Endometrium (tissue), 2 donors: Measurements from ENCODE around the gene TIMM10.

Experiments
- FAIRE-seq: peaks from 2 replicates; lab custom pipeline; 2012; peaks lifted over from hg19 to GRCh38; lab: Jason Lieb, UNC
- donor health status: control.
- donor health status: control.

The TIMM10 gene, protein sequence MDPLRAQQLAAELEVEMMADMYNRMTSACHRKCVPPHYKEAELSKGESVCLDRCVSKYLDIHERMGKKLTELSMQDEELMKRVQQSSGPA

DNA sequence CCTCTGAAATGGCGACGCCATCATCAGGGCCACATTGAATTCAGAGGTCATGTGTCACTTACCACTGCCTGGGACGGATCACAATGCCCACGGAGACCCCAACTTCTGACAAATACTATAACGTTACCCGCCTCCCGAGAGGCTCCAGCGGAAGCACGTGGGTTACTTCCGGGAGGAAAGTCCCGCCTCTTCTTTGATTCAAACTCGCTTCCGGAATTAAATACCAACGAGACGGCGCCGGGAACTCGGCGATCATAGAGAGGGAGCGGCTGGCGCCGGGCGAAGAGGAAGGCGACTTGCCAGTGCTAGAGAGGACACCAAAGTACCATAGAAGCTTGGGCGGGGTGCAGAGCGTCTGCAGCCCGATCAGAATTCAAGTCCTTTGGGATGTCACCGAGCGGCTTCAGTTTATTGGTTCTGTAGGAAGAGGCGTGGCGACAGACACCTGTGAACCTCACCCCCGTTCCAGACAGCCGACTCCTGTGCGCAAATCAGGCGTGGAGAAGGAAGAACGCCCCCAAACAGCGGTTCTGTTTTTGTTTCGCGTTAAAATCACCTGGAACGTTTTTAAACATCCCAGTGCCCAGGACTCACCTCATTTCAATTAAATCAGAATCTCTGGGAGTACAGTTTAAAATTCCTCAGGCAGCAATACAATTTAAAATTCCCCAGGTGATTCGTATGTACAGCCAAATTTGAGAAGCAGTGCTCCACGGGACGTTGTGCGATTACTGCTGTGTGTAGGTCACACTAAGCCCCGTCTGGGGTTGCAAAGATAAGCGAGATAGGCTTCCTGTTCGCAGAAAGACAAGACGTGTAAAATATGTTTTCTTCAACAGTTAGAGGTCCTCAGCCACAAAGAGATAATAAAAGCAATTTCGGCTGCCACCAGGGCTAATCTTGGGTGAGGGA, at the start of gene TIMM10:
TSS of gene TIMM10 (minus strand) at position 159 of the 912 bp plus-strand sequence. CDS start 565 bp downstream, outside the sequence.
- peak; percentile 96 for FAIRE-seq

DNA sequence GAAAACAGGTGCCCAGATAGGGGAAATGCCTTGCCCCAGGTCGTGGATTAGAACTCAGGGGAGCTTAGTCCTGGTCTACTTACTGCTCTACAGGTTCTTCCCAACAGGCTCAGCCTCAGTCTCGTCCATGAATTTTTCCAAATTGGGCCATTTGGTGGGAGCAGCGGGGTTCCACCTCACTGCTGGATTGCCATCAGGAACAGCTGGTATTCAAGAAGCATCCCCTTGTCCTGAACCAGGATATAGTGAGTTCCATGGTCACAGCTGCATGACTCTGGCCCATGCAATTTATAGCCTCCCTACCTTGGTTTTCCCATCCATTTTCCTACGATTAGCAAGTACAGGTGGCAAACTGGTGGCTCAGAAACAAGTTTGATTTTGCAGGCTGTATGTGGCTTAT, 43.5 kb upstream of the TIMM10 start:
- no peak for FAIRE-seq

DNA sequence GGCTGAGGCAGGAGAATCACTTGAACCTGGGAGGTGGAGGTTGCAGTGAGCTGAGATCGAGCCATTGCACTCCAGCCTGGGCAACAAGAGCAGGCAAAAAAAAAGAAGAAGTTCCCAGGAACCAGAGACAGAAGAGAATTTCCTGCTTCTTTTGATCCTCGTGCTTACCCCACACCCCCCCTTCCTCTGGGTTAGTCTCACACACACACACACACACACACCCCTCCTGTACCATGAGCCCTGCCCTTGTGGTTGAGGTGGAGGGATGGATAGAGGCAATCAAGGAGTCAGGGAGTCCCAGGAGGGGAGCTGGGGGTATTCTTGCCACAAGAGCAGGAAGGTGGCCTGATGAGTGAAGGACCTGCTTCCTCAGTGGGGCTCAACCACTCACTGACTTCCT, 41.1 kb upstream of the TIMM10 start:
- FAIRE-seq: no peak

DNA sequence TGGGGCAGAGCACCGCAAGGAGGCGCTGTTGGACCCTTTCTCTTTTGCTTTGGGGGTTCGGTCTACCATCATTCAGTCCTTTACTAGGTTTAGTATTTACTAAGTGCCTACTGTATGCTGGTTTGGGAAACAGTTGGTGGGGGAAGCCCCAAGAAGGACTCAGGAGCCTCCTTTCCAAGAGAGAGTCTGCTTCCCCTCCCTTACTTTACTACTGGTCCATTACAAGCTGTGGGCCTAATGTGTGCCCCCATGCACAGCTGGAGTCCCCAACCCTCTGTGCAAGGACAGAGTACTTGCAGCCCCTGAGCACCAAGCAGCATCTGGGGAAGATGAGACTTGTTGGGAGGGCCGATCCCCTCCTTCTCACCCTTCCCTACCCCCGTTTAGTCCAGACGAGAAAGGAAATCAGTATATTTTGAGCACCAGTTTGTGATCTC, 37.8 kb upstream of the TIMM10 start:
- FAIRE-seq: no peak

DNA sequence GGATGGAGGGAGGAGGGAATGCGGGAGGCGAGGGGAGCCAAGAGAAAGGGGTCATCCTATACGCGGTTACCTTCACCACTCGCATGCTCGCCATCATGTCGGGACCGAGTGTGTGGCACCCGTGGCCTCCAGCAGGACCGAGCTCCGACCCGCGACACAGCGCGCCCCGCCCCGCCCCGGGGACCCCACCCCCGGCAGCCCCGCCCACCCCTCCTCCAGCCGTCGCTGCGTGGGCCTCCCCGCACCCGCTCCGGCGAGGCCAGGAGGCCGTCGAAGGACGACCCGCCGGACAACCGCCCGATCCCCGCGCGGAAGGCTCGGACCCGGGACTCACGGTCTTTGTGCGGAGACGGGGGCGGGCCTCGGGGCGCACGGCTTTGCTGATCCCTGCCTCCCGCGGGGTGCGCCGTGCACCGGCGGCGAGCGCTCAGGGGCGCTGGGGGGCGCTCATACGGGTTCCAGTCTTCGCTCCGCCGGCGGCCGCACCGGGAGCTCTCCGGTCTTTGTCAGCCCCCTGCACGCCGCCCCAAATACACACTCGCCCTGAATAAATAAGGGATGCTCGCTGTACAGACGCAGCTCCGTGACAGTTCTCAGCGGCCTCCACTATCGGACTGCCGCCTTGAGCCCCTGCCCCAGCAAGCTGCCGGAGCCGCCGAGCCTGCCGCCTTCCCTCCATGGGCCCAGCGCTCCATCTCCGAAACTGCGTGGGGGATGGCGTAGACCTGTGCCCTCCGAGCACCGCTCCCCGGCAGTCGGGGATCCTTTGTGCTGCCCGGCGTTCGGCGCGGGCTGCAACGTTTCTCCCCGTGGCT, 37.2 kb upstream of the TIMM10 start, which contains the start of gene UBE2L6:
TSS of gene UBE2L6 (minus strand) at position 158 of the 815 bp plus-strand sequence. CDS start at position 97, 61 bp downstream.
- no peak for FAIRE-seq

DNA sequence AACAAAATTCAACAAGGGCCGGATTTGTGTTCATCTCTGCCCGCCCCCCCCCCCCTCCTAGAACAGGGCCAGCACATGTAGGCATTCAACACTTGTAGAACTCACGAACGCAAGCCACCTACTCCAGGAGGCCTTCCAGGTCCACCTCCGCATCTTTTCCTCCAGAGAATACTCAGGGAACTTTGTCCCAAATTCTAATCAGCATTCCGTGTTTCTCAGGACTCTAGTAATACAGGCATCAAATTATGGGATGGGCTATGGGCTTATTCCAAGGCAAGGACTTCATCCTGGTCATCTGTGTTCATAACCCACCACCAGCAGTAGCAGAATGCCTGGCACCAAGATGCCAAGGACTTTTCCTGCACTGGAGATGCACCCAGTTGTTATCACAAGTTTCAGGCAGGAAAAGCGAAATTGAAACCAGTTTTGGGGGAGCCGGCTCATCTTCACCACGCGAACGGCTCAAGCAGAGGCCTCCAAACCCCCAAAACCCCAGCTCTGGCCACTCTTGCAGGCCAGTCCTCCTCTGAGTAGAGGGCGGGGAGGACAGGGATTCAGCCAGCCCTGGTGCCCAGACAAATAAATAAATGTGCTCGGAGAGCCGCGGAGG, 36.5 kb upstream of the TIMM10 start:
- FAIRE-seq: no peak

DNA sequence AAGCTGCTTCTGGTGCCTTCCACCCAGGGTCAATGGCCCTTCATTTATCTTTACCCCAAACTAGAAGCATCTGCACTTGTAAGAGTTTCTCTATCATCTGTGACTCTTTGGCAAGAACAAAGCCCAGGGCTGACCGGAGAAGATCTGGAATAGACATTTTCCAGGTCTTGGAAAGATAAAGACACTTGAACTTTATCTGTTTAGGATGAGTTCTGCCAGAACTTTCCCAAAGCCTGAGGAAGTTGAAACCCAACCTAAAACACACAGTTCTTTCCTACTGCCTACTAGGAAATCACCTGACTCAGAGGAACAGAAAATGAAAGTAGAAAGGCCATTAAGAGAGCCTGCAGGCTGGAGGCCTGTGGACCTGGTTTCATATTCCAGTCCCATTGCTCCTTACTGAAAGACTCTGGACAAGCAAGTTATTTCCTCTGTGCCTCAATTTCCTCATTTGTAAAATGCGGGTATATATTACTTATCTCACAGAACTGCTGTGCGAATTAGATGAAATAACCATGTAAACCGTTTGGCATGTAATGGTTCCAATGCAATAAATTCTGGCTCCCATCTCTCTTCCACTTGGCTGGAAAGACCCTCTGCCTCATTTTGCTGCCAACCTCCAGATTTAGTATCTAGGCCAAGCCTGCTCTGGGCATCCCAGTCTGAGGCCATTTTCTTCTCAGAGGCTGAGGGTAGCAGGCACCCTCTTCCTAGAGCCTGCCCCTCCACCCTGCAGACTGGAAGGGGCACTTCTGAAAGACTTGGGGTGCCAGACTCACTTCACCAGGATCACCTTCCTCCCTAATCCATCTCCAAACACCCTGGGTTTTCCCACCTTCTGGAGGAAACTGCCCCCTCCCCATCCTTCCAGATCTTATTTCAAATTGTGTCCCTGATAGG, 35.7 kb upstream of the TIMM10 start:
- FAIRE-seq: no peak

DNA sequence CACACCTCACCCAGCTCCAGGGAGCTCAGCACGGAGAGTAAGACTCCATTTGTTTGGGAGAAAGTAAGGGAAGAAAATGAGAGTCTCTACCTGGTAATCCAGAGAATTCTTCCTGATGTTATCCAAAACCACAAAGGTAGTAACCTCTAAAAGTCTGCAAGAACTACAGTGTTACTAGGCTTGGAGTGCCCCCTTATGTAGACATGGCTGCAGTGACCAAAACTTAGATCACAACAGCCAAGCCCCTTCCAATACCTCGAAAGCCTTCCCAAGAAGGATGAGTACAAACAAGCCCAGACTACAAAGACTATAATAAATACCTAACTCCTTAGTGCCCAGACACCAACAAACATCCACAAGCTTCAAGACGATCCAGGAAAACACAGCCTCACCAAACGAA, 32.0 kb upstream of the TIMM10 start:
- no peak for FAIRE-seq

DNA sequence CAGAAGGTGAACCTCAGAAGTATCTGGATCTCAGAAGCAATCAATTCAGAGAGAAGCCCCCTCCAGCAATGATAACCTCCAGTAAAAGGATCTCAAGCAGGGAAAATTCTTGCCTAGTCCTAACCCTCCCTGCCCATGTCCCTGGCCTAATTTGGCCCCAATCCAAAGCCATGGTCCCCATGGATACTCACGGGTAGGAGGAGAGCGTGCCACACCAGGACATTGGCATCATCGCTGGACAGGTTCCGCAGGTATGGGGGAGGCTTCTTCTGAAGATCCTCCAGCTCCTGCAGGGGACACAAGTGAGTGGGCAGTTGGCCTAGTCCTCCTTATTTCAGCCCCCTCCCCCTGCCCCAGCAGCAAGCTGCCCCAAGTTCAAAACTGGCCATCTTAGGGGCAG, 29.6 kb upstream of the TIMM10 start:
- no peak for FAIRE-seq

DNA sequence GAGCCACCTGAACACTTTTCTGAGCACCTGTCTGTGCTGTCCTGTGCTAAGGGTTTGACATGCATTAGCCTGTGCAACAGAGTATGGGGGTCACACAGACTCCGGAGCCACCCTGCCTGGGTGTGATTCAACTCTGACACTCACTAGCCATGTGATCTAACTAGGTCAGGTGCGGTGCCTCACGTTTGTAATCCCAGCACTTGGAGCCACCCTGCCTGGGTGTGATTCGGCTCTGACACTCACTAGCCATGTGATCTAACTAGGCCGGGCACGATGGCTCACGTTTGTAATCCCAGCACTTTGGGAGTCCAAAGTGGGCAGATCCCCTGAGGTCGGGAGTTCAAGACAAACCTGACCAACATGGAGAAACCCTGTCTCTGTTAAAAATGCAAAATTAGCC, 25.5 kb upstream of the TIMM10 start:
- FAIRE-seq: no peak

DNA sequence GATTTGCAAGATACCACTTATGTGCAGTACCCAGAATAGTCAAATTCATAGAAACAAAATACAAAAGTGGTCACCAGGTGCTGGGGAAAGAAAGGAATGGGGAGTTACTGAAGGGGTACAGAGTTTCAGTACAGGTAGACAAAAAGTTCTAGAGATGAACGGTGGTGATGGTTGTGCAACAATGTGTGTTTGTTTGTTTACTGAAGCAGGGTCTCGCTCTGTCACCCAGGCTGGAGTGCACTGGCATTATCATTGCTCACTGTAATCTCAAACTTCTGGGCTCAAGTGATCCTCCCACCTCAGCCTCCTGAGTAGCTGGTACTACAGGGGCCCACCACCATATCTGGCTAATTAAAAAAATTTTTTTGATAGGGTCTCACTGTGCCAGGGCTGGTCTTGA, 24.8 kb upstream of the TIMM10 start:
- FAIRE-seq: no peak

DNA sequence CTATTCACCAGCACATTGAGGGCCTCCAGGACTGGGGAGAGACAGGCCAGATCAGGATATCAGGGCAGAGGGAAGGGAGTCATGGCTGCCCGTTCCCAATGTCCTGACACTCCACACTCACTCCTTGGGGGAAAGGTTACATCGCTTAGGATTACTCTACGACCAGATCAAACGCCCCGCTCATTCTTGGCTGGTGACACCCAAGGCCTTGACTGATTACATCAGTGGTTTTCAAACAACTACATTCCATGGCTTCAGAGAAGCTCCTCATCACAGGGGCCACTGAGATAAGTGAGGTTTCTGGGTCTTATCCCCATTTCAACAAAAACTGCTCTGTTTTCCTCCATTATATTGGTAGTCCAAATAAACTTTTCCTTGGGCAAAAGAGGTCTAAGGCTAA, 21.9 kb upstream of the TIMM10 start:
- FAIRE-seq: no peak

DNA sequence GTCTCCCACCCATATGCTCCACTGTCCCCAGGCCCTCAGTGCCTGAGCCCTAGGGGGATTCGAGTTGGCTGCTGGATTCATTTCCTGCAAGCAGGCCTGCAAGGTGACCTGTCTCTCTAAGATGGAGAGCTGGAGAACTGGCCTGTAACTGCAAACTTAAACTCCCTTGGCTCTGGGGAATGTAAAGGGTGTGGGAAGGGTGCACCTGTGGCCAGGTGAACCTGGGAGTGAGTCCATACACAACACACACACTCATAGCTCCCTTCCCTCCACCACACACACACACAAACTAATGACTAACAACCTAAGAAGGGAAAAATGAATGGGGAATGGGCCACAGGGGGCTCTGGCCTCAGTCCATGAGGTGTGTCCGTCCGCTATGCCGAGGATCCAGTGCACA, 21.4 kb upstream of the TIMM10 start:
- FAIRE-seq: no peak

DNA sequence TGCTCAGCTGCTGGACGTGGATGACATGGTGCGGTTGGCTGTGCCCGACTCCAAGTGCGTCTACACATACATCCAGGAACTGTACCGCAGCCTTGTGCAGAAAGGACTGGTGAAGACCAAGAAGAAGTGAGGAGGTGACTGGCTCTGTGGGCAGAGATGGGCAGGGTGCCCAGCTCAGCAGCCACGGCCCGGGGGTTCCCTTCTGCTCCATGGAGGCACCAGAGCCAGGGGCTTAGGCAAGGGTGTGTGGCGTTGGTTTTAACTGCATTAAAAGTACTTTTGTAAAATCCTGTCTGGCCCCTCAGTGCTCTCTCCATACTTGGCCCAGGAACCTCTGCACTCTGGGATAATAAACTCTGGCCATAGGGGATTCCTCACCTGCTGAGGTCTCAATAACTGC, 19.4 kb upstream of the TIMM10 start:
- no peak for FAIRE-seq

DNA sequence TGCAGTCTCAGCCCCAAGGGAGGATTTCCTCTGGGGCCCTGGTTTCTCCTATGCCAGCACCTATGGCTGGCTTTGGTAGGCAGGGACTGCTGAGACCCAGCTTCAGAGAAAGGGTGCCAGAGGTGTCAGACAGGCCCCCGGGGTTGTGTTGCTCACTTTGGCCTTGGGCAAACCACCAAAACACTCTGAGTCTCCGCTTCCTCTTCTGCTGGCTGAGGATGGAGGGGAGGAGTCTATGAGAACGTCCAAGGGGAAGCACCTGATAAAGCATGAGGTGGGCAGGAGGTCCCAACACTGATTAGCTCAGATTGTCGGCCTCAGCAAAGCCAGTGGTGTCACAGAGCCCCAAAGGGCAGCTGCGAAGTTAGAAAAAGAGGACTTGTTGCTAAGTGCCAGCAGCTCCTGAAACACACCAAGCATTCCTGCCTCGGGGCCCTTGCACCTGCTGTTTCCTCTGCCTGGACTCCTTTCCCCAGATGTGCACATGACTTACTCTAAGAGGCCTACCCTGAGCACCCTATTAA, 17.4 kb upstream of the TIMM10 start:
- FAIRE-seq: no peak

DNA sequence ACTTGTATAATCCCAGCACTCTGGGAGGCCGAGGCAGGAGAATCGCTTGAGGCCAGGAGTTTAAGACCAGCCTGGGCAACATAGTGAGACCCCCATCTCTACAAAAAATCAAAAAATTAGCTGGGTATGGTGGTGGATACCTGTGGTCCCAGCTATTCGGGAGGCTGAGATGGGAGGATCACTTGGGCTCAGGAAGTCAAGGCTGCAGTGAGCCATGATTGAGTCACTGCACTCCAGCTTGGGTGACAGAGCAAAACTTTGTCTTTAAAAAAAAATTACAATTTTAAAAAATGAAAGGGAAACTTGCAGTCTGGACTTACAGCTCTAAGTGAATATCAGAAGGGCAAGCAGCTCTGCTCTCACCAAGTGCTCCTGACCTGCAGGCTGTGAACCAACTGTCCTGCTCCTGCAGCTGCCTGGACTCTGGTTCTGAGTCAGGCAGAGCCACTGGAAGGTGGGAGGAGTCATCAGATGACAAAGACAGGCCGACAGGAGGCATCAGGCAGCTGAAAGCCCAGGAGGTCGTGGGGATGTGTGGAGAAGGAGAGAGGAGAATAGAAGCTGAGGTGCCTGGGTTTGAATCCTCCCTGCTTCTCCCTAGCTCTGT, 16.4 kb upstream of the TIMM10 start:
- FAIRE-seq: no peak

DNA sequence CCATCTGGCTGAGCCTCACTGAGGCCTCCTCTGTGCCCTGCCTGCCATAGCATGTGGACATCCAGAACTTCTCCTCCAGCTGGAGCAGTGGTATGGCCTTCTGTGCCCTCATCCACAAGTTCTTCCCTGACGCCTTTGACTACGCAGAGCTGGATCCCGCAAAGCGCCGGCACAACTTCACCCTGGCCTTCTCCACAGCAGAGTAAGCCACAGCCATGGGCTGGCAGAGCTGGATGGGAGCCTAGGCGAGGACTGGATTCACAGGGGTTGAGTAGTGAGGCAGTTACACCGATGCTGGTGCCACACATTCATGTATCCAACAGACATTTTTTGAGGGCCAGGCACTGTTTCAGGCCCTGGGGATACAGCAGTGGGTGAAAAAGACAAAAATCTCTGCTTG, 15.9 kb upstream of the TIMM10 start:
- no peak for FAIRE-seq

DNA sequence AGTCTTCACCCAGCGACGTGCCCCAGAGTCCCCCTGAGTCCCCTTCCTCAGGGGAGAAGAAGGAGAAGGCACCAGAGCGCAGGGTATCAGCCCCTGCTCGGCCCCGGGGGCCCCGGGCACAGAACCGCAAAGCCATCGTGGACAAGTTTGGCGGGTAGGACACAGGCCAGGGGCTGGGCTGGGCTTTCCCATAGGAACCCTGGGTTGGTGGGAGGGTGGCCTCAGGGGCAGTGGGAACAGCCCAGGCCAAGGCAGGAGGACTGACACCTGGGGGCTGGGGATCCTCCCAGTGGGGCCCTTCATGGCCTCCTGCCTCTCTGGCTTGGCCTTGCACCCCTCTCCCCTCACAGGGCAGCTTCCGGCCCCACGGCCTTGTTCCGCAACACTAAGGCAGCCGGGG, 15.3 kb upstream of the TIMM10 start:
- no peak for FAIRE-seq

DNA sequence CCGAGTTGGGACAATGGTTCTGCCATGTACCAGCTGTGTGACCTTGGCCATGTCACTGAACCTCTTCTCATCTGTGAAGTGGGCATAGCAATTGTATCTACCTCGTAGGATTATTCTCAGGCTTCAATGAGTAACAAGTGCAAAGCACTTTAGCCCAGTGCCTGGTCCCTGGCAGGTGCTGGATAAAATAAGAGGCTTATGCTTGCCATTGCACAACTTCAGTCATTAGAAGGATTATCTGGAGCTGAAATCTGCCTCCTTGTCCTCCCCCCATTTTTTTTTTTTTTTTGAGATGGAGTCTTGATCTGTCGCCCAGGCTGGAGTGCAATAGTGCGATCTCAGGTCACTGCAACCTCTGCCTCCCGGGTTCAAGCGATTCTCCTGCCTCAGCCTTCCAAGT, 14.0 kb upstream of the TIMM10 start:
- FAIRE-seq: no peak

DNA sequence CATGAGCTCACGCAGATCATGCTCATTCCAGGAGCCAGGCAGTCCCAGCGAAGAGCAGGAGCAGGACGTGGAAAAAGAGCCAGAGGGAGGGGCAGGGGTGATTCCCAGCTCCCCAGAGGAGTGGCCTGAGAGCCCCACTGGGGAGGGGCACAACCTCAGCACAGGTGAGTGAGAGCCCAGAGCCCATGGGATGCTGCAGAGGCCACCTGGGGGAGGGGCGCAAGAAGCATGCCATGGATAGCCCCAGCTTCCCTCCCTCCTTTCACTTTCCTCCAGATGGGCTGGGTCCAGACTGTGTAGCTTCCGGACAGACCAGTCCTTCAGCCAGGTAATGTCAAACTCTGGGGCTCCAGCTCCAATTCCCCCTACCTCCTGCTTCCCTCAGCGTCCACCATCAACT, 13.0 kb upstream of the TIMM10 start:
- FAIRE-seq: no peak

DNA sequence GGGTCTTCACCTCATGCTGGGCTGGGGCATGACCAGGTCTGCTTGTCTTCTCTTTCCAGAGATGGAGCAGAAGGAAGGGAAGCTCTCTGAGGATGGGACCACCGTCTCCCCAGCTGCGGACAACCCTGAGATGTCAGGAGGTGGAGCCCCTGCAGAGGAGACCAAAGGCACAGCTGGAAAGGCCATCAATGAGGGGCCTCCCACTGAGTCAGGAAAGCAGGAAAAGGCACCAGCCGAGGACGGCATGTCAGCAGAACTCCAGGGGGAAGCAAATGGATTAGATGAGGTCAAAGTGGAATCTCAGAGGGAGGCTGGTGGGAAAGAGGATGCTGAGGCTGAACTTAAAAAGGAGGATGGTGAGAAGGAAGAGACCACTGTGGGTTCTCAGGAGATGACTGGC, 12.0 kb upstream of the TIMM10 start:
- FAIRE-seq: no peak
